GM18502 (cell line): ENCODE data around the gene SHLD1.
"Not testable (repeated sequence)": the region's sequence is repeated elsewhere in the genome, so short reads cannot be mapped to it uniquely, and the experiment has no call there.

Source experiments
- ATAC-seq: cut with Tn5 transposase; IDR thresholded peaks from one replicate; pipeline ENCODE4 v1.9.1; 2021; ENCODE audit warnings: mild to moderate bottlenecking; ENCODE audit not compliant: unreplicated experiment, poor library complexity

SHLD1 gene

GRCh38 chr20:5734602-5735001, 15.6 kb upstream of the SHLD1 start:
- ATAC-seq = no peak

- ATAC-seq = no peak
These were observed 14.2 kb upstream of the SHLD1 start for GRCh38 chr20:5735845-5736510.

DNA sequence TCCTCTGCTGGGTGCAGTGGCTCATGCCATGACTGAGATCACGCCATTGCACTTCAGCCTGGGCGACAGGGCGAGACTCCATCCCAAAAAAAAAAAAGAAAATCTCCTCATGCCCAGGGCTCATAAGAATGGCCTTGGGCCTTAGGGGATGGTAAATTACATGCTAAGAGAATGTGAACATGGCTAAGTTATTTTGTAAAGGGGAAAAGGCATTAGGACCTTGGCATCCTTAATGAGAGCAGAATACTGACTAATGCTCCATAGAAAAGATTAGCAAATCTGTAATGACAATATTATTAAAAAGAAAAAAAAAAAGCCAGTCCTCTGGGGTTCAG, 12.6 kb upstream of the SHLD1 start:
- no peak for ATAC-seq

GRCh38 chr20:5737966-5738365, 12.2 kb upstream of the SHLD1 start:
- ATAC-seq = no peak

DNA sequence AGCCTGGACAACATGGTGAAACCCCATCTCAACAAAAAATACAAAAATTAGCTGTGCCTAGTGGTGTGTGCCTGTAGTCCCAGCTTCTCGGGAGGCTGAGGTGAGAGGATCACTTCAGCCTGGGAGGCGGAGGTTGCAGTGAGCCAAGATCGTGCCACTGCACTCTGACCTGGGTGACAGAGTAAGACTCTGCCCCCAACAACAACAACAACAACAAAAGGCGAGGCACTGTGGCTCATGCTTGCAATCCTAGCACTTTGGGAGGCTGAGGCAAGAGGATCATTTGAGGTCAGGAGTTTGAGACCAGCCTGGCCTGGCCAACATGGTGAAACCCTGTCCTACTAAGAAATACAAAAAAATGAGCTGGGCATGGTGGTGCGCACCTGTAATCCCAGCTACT, 9.6 kb upstream of the SHLD1 start:
- not testable (repeated sequence) for ATAC-seq

- ATAC-seq = no peak
These were observed 9.1 kb upstream of the SHLD1 start for GRCh38 chr20:5741089-5741488.

GRCh38 chr20:5742041-5742440, 8.2 kb upstream of the SHLD1 start:
- ATAC-seq = no peak

GRCh38 chr20:5745416-5746030, 4.7 kb upstream of the SHLD1 start:
- no peak for ATAC-seq

DNA sequence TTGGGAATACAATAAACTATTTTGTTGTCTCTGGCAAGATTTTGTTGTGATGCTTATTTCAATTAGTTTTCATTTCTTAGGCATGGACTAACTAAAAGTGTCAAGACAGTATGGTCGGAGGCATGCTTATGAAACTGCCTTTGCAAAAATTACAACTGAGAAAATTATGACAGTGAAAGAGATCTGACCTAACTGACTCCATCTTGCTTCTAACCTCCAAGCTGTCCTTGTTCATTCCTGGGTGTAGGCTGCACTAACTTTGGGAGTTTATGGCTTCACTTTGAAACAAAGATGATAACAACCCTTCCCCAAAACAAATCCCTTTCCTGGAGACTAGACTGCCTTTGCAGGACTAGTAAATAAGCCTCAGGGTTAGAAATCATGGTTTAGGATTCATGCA, 4.1 kb upstream of the SHLD1 start:
- ATAC-seq = no peak

- no peak for ATAC-seq
These were observed 2.0 kb upstream of the SHLD1 start for GRCh38 chr20:5748246-5748645.

DNA sequence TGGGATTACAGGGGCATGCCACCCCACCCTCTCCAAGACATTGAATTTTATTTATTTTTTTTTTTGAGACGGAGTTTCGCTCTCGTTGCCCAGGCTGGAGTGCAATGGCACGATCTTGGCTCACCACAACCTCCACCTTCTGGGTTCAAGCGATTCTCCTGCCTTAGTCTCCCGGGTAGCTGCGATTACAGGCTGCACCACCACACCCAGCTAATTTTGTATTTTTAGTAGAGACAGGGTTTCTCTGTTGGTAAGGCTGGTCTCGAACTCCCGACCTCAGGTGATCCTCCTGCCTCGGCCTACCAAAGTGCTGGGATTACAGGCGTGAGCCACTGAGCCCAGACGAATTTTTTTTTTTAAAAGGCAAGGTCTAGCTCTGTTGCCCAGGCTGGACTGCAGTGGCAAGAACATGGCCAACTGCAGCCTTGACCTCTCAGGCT, 669 bp upstream of the SHLD1 start:
- not testable (repeated sequence) for ATAC-seq

DNA sequence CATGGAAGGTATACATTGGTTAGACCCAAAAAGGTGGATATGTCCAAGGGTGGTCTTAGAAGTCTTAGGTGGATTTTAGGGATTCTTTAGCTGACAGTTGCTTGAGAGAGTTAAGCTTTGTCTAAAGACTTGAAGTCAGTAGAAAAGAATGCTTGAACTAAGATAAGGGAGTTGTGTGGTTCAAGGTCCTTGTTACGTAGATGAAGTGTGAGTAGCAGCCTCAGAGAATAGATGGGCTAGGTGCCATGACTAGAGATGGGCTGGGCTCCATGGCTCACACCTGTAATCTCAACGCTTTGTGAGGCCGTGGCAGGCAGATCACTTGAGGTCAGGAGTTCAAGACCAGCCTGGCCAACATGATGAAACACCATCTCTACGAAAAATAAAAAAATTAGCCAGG, 1.7 kb downstream of the SHLD1 start:
- no peak for ATAC-seq

DNA sequence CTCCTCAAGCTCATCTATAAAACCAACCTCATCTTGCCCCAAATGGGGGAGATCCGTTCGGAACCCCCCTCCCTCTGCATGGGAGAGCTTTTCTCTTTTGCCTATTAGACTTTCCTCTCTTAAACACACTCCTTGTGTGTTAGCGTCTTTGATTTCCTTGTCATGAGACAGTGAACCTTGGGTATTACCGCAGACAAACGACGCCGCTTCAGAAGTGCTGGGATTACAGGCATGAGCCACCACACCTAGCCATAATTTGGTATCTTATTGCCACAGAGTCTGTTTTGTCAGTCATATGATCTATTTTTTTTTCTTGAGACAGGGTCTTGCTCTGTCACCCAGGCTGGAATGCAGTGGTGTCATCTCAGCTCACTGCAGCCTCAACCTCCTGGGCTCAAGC, 3.6 kb downstream of the SHLD1 start:
- no peak for ATAC-seq

DNA sequence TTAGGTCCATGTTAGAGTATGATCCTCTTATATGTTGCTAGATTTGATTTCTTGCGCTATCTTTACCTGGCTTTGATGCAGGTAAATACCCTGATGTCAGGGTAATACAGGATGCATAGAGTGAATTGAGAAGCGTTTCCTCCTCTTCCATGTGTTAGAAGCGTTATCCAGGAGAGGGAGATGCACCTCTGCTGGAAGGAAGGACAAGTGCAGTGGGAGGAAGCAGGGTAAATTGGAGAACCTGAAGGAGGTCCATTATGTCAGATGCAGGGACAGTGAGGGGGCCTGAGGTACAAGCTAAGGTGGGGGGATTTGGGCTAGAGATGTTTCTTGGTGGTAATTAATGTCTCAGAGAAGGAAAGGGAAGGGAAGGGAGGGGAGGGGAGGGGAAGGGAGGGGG, 7.7 kb downstream of the SHLD1 start:
- ATAC-seq = no peak

DNA sequence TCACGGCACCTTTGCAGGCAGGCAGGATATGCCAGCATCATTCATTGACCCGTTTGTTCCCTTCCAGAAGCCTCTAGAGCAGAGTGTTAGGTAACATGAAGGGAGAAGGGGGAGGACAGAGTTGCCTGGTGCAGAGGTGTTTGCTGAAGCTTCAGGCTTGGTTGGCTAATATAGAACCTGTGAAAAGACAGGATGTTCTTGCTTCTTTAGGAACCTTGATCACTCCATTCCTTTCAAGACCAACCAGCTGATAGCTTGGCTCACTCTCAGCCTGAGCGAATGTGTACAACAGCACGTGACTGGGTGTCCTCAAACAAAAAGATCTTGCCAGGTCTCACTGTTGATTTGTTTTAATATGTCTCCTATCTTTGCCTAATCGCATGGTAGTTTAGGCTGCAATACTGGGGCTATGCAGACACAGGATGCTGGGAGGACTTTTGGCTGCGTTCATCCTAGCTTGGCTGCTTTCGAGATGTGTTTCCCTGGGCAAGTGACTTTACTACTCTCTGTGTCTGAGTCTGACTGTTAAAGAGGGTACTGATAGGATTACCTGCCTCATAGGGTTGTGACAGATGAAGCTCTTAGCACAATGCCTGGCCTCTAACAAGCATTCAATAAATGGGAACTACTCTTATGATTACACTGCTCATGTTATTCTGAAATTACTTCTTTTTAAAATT, 16.0 kb downstream of the SHLD1 start:
- no peak for ATAC-seq

DNA sequence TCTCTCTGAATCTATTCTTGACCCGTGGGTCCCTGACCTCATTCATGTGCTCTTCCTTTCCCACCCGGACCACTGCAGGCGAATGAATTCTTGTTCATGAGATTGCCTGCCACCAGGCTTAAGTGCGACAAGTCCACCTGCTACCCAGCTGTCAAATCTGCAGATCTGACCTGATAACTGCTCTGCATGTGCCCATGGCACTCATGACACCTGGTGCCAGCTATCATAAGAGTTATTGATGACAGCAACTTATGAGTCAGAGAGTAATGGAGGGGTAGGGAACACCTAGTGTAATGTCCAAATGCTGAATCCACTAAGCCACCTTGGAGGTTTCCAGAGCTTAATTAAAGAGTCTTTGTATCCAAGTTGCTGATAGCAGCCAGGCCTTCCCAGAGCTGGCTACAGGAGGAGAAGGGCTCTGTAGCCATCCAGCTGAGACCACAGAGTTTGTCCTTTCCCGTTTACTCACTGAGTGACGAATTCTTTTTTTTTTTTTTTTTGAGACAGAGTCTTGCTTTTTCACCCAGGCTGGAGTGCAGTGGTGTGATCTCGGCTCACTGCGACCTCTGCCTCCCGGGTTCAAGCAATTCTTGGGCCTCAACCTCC, 17.4 kb downstream of the SHLD1 start:
- no peak for ATAC-seq

GRCh38 chr20:5770231-5770986, 20.2 kb downstream of the SHLD1 start:
- ATAC-seq = no peak

- ATAC-seq = peak; percentile 61
These were observed 20.8 kb downstream of the SHLD1 start for GRCh38 chr20:5770987-5771318.

- no peak for ATAC-seq
These were observed 22.5 kb downstream of the SHLD1 start for GRCh38 chr20:5772704-5773103.

- ATAC-seq = no peak
These were observed 23.4 kb downstream of the SHLD1 start for GRCh38 chr20:5773589-5773988.

DNA sequence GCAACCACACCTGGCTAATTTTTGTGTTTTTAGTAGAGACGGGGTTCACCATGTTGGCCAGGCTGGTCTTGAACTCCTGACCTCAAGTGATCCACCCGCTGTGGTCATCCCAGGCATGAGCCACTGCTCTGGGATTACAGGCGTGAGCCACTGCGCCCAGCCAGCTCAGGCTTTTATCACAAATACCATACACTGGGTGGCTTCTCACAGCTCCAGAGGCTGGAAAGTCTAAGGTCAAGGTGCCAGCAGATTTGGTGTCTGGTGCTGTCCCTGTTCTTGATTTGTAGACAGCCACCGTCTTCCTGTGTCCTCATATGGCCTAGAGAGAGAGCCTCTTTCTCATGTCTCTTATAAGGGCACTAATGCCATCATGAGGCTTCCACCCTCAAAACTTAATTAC, 25.9 kb downstream of the SHLD1 start:
- ATAC-seq = no peak
